BLaER1 treated with 17β-estradiol and CSF1 and Interleukin-3, amounts not matched to agents 10 nM and 100 nM (cell line): Measurements from ENCODE around the gene GPC1.
A peak's percentile ranks its signal among the peaks of the same experiment; 100 is the strongest.

Source experiments
- H3K27ac ChIP-seq, 11 experiments: shearing (Covaris generic); formaldehyde crosslinking; 2 replicates each; pipeline ENCODE4 v1.8.1; 2022
- H3K27me3 ChIP-seq, 11 experiments: shearing (Covaris generic); formaldehyde crosslinking; 2 replicates each; pipeline ENCODE4 v1.8.1; 2022
- H3K36me3 ChIP-seq, 11 experiments: shearing (Covaris generic); formaldehyde crosslinking; 2 replicates each; pipeline ENCODE4 v1.8.1; 2022
- H3K4me1 ChIP-seq, 10 experiments: shearing (Covaris generic); formaldehyde crosslinking; 2 replicates each; pipeline ENCODE4 v1.8.1; 2022
- H3K4me2 ChIP-seq, 11 experiments: shearing (Covaris generic); formaldehyde crosslinking; 2 replicates each; pipeline ENCODE4 v1.8.1; 2022
- H3K4me3 ChIP-seq, 10 experiments: shearing (Covaris generic); formaldehyde crosslinking; 2 replicates each; pipeline ENCODE4 v1.8.1; 2022
- H3K9ac ChIP-seq, 11 experiments: shearing (Covaris generic); formaldehyde crosslinking; 2 replicates each; pipeline ENCODE4 v1.8.1; 2022
- H3K9me3 ChIP-seq, 11 experiments: shearing (Covaris generic); formaldehyde crosslinking; replicated peaks in 1 of 11; 2 replicates each; pipeline ENCODE4 v1.8.1; 2022
- H4K20me1 ChIP-seq, 11 experiments: shearing (Covaris generic); formaldehyde crosslinking; 2 replicates each; pipeline ENCODE4 v1.8.1; 2022
- Cebpa-rat ChIP-seq, 11 experiments: shearing (Covaris generic); IDR thresholded peaks; 2 replicates each; pipeline ENCODE4 v1.8.1; 2022

The GPC1 gene

GRCh38 chr2:240436683-240437550, 1.5 kb downstream of the GPC1 start:
- Histone ChIP-seq H4K20me1 (peaks cover 0 to 63% (median 38%) of the 10 kb centered on the region in 11 experiments; a peak in 19 of 22 replicates), H3K4me1 (peaks cover 10 to 43% (median 33%) of the 10 kb centered on the region in 10 experiments), H3K27me3 (peaks cover 22 to 30% (median 27%) of the 10 kb centered on the region in 11 experiments), H3K9me3 (no peaks in the 10 kb centered on the region), H3K4me3 (peak overlapping the region; percentile 67 to 83 (median 78)), H3K9ac (peak overlapping the region; percentile 69 to 87 (median 77); a peak in 16 of 22 replicates), H3K36me3 (no peaks in the 10 kb centered on the region), H3K27ac (peak overlapping the region in 1 of 11 experiments; percentile 76; a peak in 1 of 22 replicates), H3K4me2 (peak overlapping the region; percentile 95 to 100 (median 99))
- no peak for TF ChIP-seq Cebpa-rat (IDR thresholded peaks at IDR 0.05)

- H3K9me3 ChIP-seq = no peaks in the 10 kb centered on the region
- 0 out of 20 replicates have a peak overlapping the region, but pooled peaks of 2 of the 10 experiments have one; percentile 73 to 80 for H3K4me3 ChIP-seq
- H3K27ac ChIP-seq = no peak overlapping the region
- peaks cover 0 to 69% (median 38%) of the 10 kb centered on the region in 11 experiments; a peak in 19 of 22 replicates for H4K20me1 ChIP-seq
- peaks cover 10 to 43% (median 33%) of the 10 kb centered on the region in 10 experiments for H3K4me1 ChIP-seq
- no peak for TF ChIP-seq Cebpa-rat (IDR thresholded peaks at IDR 0.05)
- no peaks in the 10 kb centered on the region for H3K36me3 ChIP-seq
- peak overlapping the region in 9 of 11 experiments; percentile 97 to 100 (median 99); a peak in 13 of 22 replicates for H3K4me2 ChIP-seq
- H3K27me3 ChIP-seq = peaks cover 22 to 30% (median 27%) of the 10 kb centered on the region in 11 experiments
- no peak overlapping the region for H3K9ac ChIP-seq
Measured at GRCh38 chr2:240437551-240437860, 2.0 kb downstream of the GPC1 start.

GRCh38 chr2:240437861-240438809, 2.7 kb downstream of the GPC1 start:
- H4K20me1 ChIP-seq = peaks cover 0 to 75% (median 42%) of the 10 kb centered on the region in 11 experiments; a peak in 19 of 22 replicates
- no peak for TF ChIP-seq Cebpa-rat (IDR thresholded peaks at IDR 0.05)
- H3K4me2 ChIP-seq = peak overlapping the region in 10 of 11 experiments; percentile 19 to 100 (median 45); a peak in 14 of 22 replicates
- peaks cover 22 to 30% (median 27%) of the 10 kb centered on the region in 11 experiments for H3K27me3 ChIP-seq
- H3K4me1 ChIP-seq = peaks cover 10 to 39% (median 32%) of the 10 kb centered on the region in 10 experiments
- no peak overlapping the region for H3K4me3 ChIP-seq
- peak overlapping the region in 2 of 11 experiments; percentile 7 to 35; a peak in 1 of 22 replicates for H3K9ac ChIP-seq
- H3K27ac ChIP-seq = no peak overlapping the region; a peak in 1 of 22 replicates
- no peaks in the 10 kb centered on the region for H3K9me3 ChIP-seq
- H3K36me3 ChIP-seq = no peaks in the 10 kb centered on the region

GRCh38 chr2:240438810-240439697, 3.6 kb downstream of the GPC1 start:
- Histone ChIP-seq H4K20me1 (peaks cover 0 to 78% (median 51%) of the 10 kb centered on the region in 11 experiments; a peak in 19 of 22 replicates), H3K36me3 (no peaks in the 10 kb centered on the region), H3K9me3 (no peaks in the 10 kb centered on the region), H3K4me3 (no peak overlapping the region), H3K4me1 (peaks cover 10 to 30% (median 27%) of the 10 kb centered on the region in 10 experiments), H3K4me2 (no peak overlapping the region), H3K9ac (peak overlapping the region in 2 of 11 experiments; percentile 15 to 35; a peak in 3 of 22 replicates), H3K27ac (no peak overlapping the region; a peak in 1 of 22 replicates), H3K27me3 (peaks cover 22 to 30% (median 27%) of the 10 kb centered on the region in 11 experiments)
- no peak for TF ChIP-seq Cebpa-rat (IDR thresholded peaks at IDR 0.05)

GRCh38 chr2:240439698-240440151, 4.3 kb downstream of the GPC1 start:
- Histone ChIP-seq H3K4me2 (no peak overlapping the region), H3K4me1 (peaks cover 10 to 24% (median 20%) of the 10 kb centered on the region in 10 experiments), H3K27ac (no peak overlapping the region), H3K9me3 (no peaks in the 10 kb centered on the region), H4K20me1 (peaks cover 0 to 85% (median 51%) of the 10 kb centered on the region in 11 experiments; a peak in 19 of 22 replicates), H3K36me3 (no peaks in the 10 kb centered on the region), H3K9ac (peak overlapping the region in 1 of 11 experiments; percentile 15; a peak in 2 of 22 replicates), H3K27me3 (peaks cover 22 to 30% (median 27%) of the 10 kb centered on the region in 11 experiments), H3K4me3 (no peak overlapping the region)
- TF ChIP-seq Cebpa-rat (IDR thresholded peaks at IDR 0.05) = no peak

GRCh38 chr2:240440251-240440650, 4.8 kb downstream of the GPC1 start:
- Histone ChIP-seq H3K27ac (no peak overlapping the region), H3K4me3 (no peak overlapping the region), H3K36me3 (no peaks in the 10 kb centered on the region), H3K4me2 (no peak overlapping the region), H3K9ac (no peak overlapping the region), H3K27me3 (peaks cover 22 to 30% (median 27%) of the 10 kb centered on the region in 11 experiments), H3K4me1 (peaks cover 10 to 22% (median 18%) of the 10 kb centered on the region in 10 experiments), H3K9me3 (no peaks in the 10 kb centered on the region), H4K20me1 (peaks cover 0 to 90% (median 55%) of the 10 kb centered on the region in 11 experiments; a peak in 19 of 22 replicates)
- no peak for TF ChIP-seq Cebpa-rat (IDR thresholded peaks at IDR 0.05)

GRCh38 chr2:240440704-240441320, 5.3 kb downstream of the GPC1 start:
- H4K20me1 ChIP-seq = peaks cover 0 to 94% (median 59%) of the 10 kb centered on the region in 11 experiments; a peak in 19 of 22 replicates
- no peak overlapping the region for H3K4me3 ChIP-seq
- peaks cover 22 to 27% (median 24%) of the 10 kb centered on the region in 11 experiments for H3K27me3 ChIP-seq
- no peaks in the 10 kb centered on the region for H3K36me3 ChIP-seq
- no peak for TF ChIP-seq Cebpa-rat (IDR thresholded peaks at IDR 0.05)
- H3K4me1 ChIP-seq = peaks cover 10 to 22% (median 18%) of the 10 kb centered on the region in 10 experiments
- no peak overlapping the region for H3K27ac ChIP-seq
- no peaks in the 10 kb centered on the region for H3K9me3 ChIP-seq
- H3K4me2 ChIP-seq = no peak overlapping the region
- H3K9ac ChIP-seq = no peak overlapping the region; a peak in 1 of 22 replicates
